NCI-H82 treated with DMSO at 0.1 percent for 48 hours (cell line): ENCODE results near the gene CTNNBIP1.
A peak's percentile ranks its signal among the peaks of the same experiment; 100 is the strongest.
"Not testable (repeated sequence)": the region's sequence is repeated elsewhere in the genome, so short reads cannot be mapped to it uniquely, and the experiment has no call there.

Source experiments
- DNase-seq: peaks from one replicate; lab custom pipeline; 2025; ENCODE audit not compliant: unreplicated experiment; lab: John Stamatoyannopoulos, UW

The CTNNBIP1 gene, protein sequence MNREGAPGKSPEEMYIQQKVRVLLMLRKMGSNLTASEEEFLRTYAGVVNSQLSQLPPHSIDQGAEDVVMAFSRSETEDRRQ

DNA sequence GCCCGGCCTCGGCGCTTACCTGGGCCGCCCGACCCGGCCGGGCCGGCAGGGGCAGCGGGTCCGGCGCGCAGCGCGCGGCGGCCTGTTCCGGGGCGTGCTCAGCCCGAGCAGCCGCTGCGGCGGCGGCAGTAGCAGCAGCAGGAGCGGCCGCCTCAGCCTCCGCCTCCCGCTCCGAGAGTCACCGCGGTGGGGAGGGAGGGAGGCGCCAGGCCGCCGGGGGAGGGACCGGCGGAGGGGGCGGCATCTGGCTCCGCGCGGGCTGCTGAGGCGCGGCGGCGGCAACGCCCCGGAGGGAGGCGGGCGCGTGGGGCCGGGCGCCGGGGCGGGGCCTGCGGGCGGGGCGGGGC is at the start of gene CTNNBIP1:
Gene CTNNBIP1, minus strand, starts transcription at position 194 of the 347 bp plus-strand sequence. CDS start 38,205 bp downstream, outside the sequence.
- no peak for DNase-seq

DNA sequence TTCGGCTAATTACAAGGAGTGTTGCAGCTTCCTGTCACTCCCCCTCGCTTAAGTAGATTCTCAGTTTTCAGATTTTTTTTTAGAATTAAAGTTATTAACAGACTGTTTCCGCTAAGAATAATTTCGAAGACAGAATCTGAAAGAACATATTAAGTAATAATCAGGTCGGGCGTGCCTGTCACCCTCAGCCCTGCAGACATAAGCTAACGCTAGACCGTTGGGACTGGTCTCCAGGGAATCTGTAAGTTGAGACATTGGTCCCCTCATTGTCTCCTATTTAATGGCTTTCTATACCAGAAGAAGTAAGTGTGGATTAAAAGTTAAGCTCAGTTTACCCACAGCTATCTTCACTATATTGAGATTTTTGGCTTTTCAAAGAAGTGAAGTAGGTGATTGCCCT is 47.7 kb upstream of the CTNNBIP1 start:
- DNase-seq: no peak

DNA sequence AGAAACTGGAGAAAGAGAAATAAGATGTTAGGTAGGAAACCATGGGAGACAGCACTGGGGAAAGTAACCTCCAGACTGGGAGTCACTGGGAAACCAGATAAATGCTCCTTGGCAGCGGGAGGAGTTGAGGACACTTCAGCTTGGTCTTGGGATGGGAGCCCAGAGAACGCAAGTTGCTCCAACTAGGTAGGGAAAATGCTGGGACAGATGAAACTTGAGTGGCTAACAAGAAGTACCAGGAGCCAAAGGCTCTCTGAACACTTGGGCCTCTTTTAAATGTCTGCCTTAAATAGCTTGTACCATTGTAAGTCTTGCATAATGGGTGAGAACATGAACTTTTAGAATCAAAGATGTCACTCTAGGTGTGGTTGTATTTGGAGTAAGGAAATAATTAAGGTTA is 36.2 kb upstream of the CTNNBIP1 start:
- DNase-seq: no peak

DNA sequence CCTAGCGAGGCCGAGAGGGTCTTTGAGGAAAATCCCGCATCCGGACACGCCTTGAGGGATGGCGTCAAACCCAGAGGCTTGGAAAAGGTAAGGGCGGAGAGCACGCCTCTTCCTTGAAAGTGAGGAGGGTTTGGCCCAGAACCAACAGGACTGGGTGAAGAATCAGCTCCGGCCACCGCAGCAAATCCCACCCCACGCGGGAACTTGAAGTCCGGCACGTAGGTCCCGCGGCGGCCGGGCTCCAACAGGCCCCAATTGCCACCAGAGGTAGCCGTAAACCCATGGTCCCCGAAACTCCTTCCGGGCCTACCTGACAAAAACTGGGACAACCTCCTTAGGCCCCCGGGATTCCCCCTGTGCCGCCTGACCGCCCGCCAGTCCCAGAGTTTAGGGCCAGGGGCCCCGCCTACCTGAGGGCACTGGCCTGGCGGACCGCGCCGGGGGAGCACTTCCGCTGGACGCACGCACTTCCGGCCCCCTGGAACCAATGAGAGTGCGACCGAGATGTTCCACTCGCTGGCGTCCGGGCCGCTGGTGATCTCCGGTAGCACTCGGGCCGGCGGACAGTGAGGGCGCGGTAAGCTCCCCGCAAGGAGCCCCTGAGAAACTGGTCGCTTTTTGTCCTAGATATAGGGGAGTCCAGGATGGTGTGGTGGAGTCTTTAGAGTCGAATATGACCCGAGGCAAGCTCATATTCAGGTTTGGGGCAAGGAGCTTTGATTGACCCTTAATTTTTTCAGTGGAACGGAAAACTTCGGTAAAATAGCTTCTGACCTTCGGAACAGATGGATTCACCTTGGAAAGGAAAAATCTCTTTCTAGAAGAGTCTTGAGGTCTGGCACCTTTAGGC is 33.1 kb upstream of the CTNNBIP1 start, which contains the start of the genes LZIC and NMNAT1:
Gene LZIC, minus strand, starts transcription at position 453 of the 850 bp plus-strand sequence. CDS start 6,772 bp downstream, outside the sequence.
Gene NMNAT1, plus strand, starts transcription at position 537 of the 850 bp plus-strand sequence. CDS start 28,599 bp downstream, outside the sequence.
- peak; percentile 71 for DNase-seq

DNA sequence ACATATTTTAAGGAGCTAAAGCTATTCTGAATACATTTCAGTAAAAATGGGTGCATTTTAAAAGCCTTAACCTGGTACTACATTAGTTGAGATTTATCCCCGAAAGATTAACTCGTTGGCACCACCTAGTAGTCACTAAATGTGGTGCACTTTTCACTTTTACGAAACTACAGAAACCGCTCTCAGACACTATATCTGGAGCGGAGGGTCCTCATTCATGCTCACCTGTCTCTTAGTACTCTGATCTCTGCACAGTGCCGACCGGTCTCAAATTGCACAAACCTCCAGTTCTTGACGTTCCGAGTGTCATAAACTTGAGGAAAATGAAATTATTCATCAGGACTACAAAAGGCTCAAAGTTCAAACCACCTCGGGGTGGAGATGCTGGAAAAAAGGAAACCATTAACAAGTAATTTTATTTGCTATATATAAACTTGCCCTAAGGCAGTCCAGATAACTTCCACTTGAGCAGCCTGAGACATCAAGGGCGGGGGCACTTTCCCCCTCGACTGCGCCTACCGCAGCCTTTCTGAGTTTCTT is 32.4 kb upstream of the CTNNBIP1 start:
- no peak for DNase-seq

DNA sequence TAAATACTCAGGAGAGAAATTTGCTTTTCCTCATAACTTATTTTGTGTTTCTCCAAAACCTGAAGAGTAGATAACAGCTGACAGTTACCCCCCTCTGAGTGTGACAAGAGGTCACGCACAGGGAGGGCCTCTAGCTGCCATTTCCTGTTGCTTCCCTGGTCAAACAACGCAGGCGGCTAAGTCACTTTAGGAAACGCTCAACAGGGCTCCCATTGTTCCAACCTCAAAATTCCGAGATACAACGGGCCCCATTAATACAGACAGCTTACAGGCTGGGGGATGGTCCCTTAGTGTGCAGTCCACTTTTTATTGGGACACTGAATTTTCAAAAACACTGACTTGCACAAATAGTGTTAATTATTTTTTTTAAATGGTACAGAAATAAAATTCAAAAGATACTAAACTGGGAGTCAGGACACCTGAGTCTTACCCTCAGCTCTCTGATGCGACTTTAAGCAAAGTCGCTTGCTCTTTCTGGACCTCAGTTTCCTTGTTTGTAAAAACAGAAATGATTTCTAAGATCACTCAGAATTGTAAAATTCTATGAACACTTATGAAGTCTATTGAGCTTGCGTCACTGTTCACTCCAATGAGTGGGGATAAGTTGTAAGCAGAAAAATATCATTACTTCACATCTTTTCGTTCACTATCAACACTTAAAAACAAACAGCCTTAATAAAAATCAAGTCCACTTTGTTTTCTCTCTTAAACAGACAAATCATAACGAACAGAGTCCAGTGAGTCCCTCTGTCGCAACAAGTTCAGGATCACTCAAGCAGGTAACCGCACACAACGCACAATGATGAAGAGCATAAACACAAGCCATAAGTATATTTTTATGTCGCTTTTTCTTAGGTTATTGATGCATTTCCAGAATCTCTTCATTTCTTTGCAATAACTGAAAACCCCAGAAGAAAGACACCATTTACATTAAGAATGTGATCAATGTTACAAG is 19.6 kb upstream of the CTNNBIP1 start:
- DNase-seq: no peak

DNA sequence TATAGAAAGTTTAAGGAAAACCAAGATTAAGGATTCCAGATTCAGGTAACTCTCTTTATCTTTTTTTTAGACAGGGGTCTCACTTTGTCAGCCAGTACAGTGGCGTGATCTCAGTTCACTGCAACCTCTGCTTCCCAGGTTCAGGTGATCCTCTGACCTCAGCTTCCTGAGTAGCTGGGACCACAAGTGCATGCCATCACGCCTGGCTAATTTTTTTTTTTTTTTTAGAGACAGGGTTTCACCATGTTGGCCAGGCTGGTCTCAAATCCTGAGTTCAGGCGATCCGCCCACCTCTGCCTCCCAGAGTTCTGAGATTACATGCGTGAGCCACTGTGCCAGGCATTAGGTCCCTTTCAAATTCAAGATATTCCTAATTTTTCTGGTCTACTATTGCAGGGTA is 17.2 kb upstream of the CTNNBIP1 start:
- no peak for DNase-seq

DNA sequence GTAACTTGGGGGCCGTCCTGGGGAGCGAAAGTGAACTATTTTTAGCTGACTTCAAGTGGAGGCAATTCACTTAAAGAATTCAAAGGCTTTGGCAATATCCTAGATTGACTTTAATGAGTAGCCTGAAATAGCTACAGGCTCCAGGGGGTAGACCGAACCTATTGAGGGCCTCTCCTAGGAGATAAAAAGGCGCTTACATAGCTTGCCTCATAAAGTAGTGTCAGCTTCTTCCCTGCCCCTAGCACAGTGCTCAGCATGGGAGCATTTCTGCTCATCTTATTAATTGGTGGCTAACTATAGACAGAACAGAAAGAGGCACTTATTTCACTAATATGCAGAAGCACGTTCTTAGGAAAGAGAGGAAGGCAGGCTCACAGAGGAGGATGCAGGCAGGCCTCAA is 12.3 kb upstream of the CTNNBIP1 start:
- no peak for DNase-seq

DNA sequence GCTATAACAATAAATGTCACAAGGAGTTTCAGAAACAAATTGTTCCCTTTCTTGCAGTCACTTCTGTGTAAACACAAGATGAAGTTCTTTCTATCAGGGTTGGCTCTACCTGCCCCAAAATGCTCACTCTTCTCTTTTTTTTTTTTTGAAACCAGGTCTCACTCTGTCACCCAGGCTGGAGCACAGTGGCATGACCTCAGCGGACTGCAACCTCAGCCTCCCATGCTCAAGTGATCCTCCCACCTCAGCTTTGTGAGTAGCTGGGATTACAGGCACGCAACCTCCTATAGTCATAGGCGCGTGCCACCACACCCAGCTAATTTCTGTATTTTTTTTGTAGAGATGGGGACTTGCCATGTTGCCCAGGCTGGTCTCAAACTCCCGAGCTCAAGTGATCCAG is 10.5 kb upstream of the CTNNBIP1 start:
- no peak for DNase-seq

DNA sequence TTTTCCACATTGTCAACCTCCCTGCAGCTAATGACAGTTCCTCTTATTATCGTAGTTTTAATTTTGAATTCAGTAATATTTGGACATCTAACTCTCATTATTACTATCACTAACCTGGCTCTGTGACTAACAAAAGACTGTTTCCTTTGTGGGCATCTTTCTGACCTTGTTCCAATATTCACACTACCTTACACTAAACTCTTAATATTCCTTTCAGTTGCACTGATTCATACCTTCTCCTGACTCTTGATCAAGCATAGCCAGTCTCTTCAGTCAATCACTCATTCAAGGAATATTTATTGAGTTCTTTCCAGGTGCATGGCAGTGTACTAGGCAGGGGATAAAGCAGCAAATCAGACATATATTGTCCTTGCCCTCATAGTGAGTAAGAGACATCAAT is 7.8 kb upstream of the CTNNBIP1 start:
- DNase-seq: no peak

DNA sequence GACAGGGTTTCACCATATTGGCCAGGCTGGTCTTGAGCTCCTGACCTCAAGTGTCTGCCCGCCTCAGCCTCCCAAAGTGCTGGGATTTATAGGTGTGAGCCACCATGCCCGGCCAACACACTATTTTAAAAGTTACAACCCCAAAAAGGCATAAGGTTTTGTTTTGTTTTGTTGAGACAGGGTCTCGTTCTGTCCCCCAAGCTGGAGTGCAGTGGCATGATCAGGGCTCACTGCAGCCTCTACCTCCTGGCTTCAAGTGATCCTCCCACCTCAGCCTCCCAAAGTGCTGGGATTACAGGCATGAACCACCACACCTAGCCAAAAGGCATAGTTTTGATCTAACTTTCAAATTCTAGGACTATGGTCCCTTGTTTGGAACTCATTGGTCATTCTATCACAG is 7.4 kb upstream of the CTNNBIP1 start:
- DNase-seq: not testable (repeated sequence)

DNA sequence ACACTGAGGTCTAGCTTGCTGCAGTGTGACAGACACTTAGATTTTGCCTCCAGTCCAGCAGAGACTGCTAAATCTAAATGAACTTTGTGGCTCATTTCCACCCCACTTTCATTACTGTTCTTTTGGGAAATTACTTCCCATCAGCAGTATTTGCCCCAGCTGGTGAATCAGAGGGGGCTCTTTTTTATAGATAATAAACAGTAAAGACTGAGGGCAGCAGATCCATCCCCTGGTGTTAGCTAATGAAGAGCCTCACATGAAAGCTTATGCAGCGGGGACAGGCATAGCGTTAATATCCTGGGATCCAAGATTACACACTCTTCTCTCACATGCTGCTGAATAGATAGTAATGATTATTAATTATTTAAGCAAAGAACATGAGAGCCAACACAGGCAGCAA is 6.4 kb upstream of the CTNNBIP1 start:
- DNase-seq: no peak

DNA sequence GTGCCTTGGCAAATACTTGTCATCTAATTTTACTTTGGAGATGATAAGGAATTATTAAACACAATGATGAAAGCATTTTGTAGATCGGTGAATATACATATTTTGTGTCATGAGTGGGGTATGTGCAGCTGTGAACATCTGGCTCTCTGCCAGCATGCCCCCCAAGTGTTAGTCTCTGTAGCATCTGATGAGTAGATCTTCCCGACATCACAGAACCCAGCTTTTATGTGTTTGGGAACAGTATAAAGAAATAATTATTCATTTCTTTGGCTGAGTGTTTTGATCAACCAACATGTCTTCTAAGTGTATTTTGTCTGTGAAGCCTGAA is 4.5 kb upstream of the CTNNBIP1 start:
- DNase-seq: no peak

DNA sequence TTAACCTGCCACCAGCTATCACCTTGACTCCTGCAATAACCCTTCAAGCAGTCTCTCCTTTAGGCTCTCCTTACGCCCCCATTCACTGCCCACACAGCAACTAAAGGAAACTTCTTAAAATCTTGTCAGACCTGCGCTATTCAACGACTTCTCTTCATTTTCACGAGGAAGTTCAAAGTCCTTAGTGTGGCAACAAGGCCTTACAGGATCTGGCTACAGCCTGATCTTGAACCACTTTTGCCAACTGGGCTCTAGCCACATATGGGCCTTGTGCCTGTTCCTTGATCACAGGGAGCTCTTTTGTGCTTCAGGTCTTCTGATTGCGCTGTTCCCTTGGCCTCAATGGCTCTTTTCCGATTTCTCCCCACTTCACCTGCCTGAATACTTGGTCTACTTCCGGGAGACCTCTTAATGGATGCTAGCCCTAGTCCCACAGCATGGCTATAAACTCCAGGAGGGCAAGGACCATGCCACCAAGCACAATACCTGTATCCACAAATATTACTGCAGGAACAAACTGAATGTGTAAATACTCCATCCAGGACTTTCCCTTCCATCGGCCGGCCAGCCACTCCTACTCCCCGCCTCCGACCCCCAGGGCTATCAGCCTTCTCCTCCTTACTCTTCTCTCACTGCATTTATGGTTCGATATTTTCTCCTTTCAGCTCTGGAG is 2.3 kb upstream of the CTNNBIP1 start:
- no peak for DNase-seq

DNA sequence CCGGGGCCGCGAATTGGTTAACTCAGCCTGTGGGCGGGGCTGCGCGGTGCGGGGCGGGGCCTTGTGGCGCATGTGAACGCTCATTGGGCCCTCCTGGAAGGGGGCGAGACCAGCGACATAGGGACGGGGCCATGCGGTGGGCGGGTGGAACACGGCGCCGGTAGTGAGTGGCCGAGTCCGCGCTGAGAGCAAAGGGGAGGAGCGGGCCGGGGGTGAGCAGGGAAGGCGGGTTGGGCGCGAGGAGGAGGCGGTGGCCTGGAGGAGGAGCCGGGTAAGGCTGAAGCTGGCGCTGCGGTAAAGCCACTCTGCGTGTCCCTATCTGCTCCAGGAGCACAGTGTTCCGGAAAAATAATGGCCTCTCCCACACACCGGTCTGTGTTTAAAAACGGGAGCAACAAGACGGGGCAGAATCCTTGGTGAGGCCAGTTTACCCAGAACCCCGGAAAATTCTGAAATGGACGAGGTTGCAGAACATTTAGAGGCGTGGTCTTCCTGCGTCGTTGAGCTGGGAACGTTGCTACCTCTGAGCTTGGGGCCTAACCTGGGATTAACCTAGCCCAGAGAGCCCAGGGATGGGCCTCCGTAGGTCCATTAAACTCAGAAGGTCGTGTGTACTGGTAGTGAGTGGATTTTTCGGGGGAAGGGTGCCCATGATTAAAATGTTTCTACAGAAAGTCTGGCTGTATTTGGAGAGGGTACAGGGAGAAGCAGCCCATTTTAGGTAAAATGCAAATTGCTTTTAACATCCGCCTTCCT is 532 bp upstream of the CTNNBIP1 start:
- peak; percentile 97 for DNase-seq

DNA sequence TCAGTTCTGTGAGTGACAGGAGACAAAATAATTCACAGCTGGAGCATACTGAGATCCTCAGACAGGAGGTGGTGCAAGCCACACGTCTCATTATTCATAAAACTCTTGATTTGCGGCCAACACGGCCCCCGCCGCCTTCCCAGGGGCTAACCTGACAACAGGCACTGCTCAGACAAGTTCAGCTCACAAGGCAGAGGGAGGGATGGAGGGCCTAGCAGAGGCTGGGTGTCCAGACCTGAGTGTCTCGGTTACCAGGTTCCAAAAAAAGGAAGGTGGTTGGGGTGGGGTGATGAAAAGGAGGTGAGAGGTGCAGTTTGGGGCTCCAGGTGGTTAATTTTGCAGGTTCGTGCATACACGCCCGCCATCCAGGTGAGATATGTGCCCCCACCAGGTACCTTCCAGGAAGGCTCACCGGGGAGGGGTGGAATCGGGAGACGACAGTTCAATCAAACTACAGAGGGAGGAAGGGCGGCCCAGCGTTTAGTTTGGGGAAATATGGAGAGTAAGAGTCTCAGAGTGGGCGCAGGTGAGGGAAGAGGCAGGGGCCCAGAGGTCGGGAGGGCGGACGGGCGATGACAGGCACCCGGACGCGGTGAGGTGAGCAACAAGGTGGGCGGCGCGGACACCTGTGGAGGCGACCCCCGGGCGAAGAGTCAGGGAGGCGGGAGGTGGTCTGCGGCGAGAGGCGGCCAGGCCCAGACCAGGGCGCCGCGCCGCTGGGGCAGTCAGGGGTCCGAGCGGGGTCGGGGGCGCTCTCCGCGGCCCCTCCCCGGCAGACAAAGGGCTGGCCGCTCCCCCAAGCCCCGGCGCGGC is 629 bp downstream of the CTNNBIP1 start:
- DNase-seq: no peak

DNA sequence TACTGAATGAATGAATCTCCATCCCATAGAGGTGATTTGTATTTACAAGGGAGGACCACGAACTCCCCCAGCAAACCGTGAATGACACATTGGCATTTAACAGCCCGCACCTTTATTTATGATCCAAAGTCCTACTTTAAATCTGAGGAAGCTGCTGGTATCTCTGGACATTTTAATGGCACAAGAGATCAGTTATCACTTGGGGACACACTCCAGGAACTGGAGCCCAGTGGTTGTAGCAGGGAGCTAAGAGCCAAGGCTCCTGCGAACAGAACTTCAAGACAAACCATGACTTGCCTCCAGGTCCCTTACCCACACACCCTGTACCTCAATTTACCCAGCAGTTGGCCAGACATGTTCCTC is 1.2 kb downstream of the CTNNBIP1 start:
- no peak for DNase-seq

DNA sequence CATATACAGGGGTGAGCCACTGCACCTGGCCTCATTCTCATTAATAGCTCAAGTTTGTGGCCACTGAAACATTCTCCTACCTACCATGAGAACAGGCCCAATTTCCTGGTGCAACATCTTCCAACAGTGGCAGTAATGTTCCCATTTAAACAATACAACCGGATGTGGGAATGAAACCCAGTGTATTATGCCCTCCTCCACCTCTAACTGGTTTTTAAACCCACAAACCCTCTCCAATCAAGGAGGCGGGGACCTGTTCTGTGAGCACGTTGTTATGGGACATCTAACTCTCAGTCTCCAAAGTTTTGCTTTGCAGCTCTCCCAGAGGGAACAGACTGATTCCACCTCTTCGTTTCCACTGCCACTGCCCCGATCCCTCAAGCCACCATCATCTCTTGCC is 2.6 kb downstream of the CTNNBIP1 start:
- DNase-seq: no peak

DNA sequence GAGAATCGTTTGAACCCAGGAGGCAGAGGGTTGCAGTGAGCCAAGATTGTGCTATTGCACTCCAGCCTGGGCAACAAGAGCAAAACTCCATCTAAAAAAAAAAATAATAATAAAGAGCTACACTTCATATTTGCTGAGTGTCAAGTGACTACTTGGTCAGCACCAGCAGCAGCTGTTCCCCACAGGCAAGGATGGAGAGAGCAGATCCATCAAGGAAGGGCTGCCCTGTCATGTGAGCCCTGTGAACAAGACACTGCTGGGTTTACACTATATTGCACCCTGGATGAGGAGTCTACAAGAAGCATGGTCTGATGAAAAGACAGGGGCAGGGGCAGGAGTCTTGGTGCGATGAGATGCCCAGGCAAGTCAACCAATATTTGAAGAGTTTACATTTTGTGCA is 3.6 kb downstream of the CTNNBIP1 start:
- DNase-seq: no peak
